OCI-LY3 (cell line): ENCODE data around the gene OR10H5.

Experiments
- CTCF ChIP-seq: fragments of 200-600, 300-600 bp; sonication (generic); IDR thresholded peaks from 2 replicates; pipeline ENCODE4 v1.5.1; 2014; ENCODE audit warnings: antibody characterized with exemption, low read length, low read depth
- EZH2phosphoT487 ChIP-seq: fragments of 200-600 bp; shearing (Covaris generic); IDR thresholded peaks from 2 replicates; pipeline ENCODE4 v1.6.1; 2018; ENCODE audit warnings: antibody characterized with exemption, mixed run types, low read depth

GRCh38 chr19:15782211-15782610, 5.2 kb upstream of the OR10H5 start:
- TF ChIP-seq CTCF: no peak
- TF ChIP-seq EZH2phosphoT487: no peak
